Small intestine (tissue), 7 donors: Measurements from ENCODE around the gene HRH2. TPM values are rescaled to one million over a fixed set of nuclear protein-coding genes. Genes with fewer than 3 reads are reported as not detected.
"Not testable (repeated sequence)": the region's sequence is repeated elsewhere in the genome, so short reads cannot be mapped to it uniquely, and the experiment has no call there.

ENCODE experiments used
- DNase-seq, 2 donors: peaks; one replicate each; pipeline versions ENCODE4 v3.0.0 to v3.0.0-alpha.2; 2013
- FAIRE-seq: peaks from 2 replicates; lab custom pipeline; 2012; peaks lifted over from hg19 to GRCh38; lab: Jason Lieb, UNC
- H3K27ac ChIP-seq, 3 donors: one replicate each; pipeline ENCODE4 v1.5.1; 2013; ENCODE audit warnings: low read length in 2 of 3, mild to moderate bottlenecking in 2 of 3, control low read depth in 1 of 3, inconsistent platforms in 1 of 3, low read depth in 1 of 3, moderate library complexity in 1 of 3
- H3K27me3 ChIP-seq, 3 donors: one replicate each; pipeline ENCODE4 v1.6.1; 2013; ENCODE audit warnings: low read length in 3 of 3, inconsistent platforms in 1 of 3; ENCODE audit not compliant: control insufficient read depth in 3 of 3, insufficient read depth in 3 of 3
- H3K36me3 ChIP-seq, 3 donors: one replicate each; pipeline ENCODE4 v1.6.1; 2013; ENCODE audit warnings: low read length in 3 of 3, inconsistent platforms in 1 of 3, low read depth in 1 of 3, mild to moderate bottlenecking in 1 of 3, moderate library complexity in 1 of 3; ENCODE audit not compliant: control insufficient read depth in 3 of 3, insufficient read depth in 2 of 3
- H3K4me1 ChIP-seq, 3 donors: one replicate each; pipeline ENCODE4 v1.6.1; 2013; ENCODE audit warnings: low read length in 2 of 3, inconsistent platforms in 1 of 3, low read depth in 1 of 3, mild to moderate bottlenecking in 1 of 3, moderate library complexity in 1 of 3; ENCODE audit not compliant: control insufficient read depth in 3 of 3, insufficient read depth in 2 of 3
- H3K4me3 ChIP-seq, 3 donors: one replicate each; pipeline ENCODE4 v1.5.1; 2013; ENCODE audit warnings: low read length in 3 of 3, control low read depth in 1 of 3, inconsistent platforms in 1 of 3, low read depth in 1 of 3, mild to moderate bottlenecking in 1 of 3, moderate library complexity in 1 of 3
- H3K9me3 ChIP-seq, 2 donors: one replicate each; pipeline ENCODE4 v1.6.1; 2013; ENCODE audit warnings: low read depth in 1 of 2, low read length in 1 of 2; ENCODE audit not compliant: control insufficient read depth in 2 of 2, insufficient read depth in 1 of 2
- WGBS, 3 donors: extraction: QIAGEN DNeasy Blood & Tissue Kit; methylation state at CpG; one replicate each; pipeline ENCODE4 v1.1.7; 2013; 5-methylcytosine and 5-hydroxymethylcytosine counted together
- polyA plus RNA-seq, 4 donors: library from polyadenylated mRNA; stranded (reverse) in 3 of 4; unstranded in 1 of 4; fragments of 200-250 nt in 3 of 4; fragments of 120-200 nt in 1 of 4; gene quantifications; one replicate each; pipeline versions ENCODE4 v1.2.1 to v1.2.3, GENCODE V29; 2013
- donor health status: healthy with polysubstance abuse.
- donor health status: control.
- donor health status: control.
- donor health status: Bipolar disorder and iron deficiency.
- donor health status: healthy.

Gene HRH2
- polyA plus RNA-seq, 4 donors = 3.3 to 7.2 (median 6.4) TPM

- whole genome bisulfite sequencing, 3 donors = 68 to 87% (median 85%) methylated on average over 1 of the region's 1 CpG
- no peak for FAIRE-seq
- Histone ChIP-seq H3K9me3 (peaks cover 0 to 5% of the 10 kb centered on the region in 2 donors), H3K4me3 (no peak overlapping the region), H3K27me3 (peaks cover 0 to 3% (median 0%) of the 10 kb centered on the region in 3 donors), H3K4me1 (no peaks in the 10 kb centered on the region), H3K27ac (no peak overlapping the region), H3K36me3 (no peaks in the 10 kb centered on the region)
- DNase-seq = no peak
Measured at GRCh38 chr5:175629793-175630192, 28.1 kb upstream of the HRH2 start.

GRCh38 chr5:175635854-175636584 is 21.9 kb upstream of the HRH2 start:
- no peaks in the 10 kb centered on the region for H3K36me3 ChIP-seq
- peaks cover 0 to 6% (median 5%) of the 10 kb centered on the region in 3 donors for H3K27me3 ChIP-seq
- WGBS, 3 donors = 78 to 82% (median 79%) methylated on average over 7 of the region's 7 CpGs
- DNase-seq = no peak
- H3K9me3 ChIP-seq = no peaks in the 10 kb centered on the region
- no peaks in the 10 kb centered on the region for H3K4me1 ChIP-seq
- H3K4me3 ChIP-seq = no peak overlapping the region
- no peak for FAIRE-seq
- no peak overlapping the region for H3K27ac ChIP-seq

- no peak for DNase-seq
- peaks cover 0 to 6% (median 5%) of the 10 kb centered on the region in 3 donors for H3K27me3 ChIP-seq
- H3K4me3 ChIP-seq = no peak overlapping the region
- H3K4me1 ChIP-seq = no peaks in the 10 kb centered on the region
- no peaks in the 10 kb centered on the region for H3K9me3 ChIP-seq
- no peak for FAIRE-seq
- no peak overlapping the region for H3K27ac ChIP-seq
- WGBS, 3 donors = 76 to 88% (median 81%) methylated on average over 6 of the region's 6 CpGs
- no peaks in the 10 kb centered on the region for H3K36me3 ChIP-seq
Measured at GRCh38 chr5:175638305-175638704, 19.6 kb upstream of the HRH2 start.

- Histone ChIP-seq H3K27me3 (peaks cover 0 to 6% (median 2%) of the 10 kb centered on the region in 3 donors), H3K27ac (no peak overlapping the region), H3K4me3 (no peak overlapping the region), H3K9me3 (no peaks in the 10 kb centered on the region), H3K36me3 (no peaks in the 10 kb centered on the region), H3K4me1 (no peaks in the 10 kb centered on the region)
- WGBS, 3 donors = 54 to 65% (median 57%) methylated on average over 9 of the region's 9 CpGs
- DNase-seq = no peak
- FAIRE-seq = no peak
Measured at GRCh38 chr5:175640106-175640775, 17.6 kb upstream of the HRH2 start.

- DNase-seq (no peak), FAIRE-seq (no peak)
- peaks cover 0 to 4% (median 0%) of the 10 kb centered on the region in 3 donors for H3K4me1 ChIP-seq
- H3K27me3 ChIP-seq = peaks cover 0 to 6% (median 2%) of the 10 kb centered on the region in 3 donors
- peaks cover 0 to 7% of the 10 kb centered on the region in 2 donors for H3K9me3 ChIP-seq
- H3K4me3 ChIP-seq = no peak overlapping the region
- WGBS, 3 donors = 87 to 95% (median 90%) methylated on average over 4 of the region's 4 CpGs
- H3K27ac ChIP-seq = no peak overlapping the region
- no peaks in the 10 kb centered on the region for H3K36me3 ChIP-seq
Measured at GRCh38 chr5:175642998-175643397, 14.9 kb upstream of the HRH2 start.

GRCh38 chr5:175646251-175646650 is 11.6 kb upstream of the HRH2 start:
- FAIRE-seq = no peak
- WGBS, 3 donors = 24 to 63% (median 32%) methylated on average over 3 of the region's 3 CpGs

GRCh38 chr5:175649967-175650366 is 7.9 kb upstream of the HRH2 start:
- Histone ChIP-seq H3K27ac (no peak overlapping the region), H3K4me1 (peaks cover 0 to 8% (median 0%) of the 10 kb centered on the region in 3 donors), H3K27me3 (no peaks in the 10 kb centered on the region), H3K9me3 (peaks cover 0 to 20% of the 10 kb centered on the region in 2 donors), H3K4me3 (no peak overlapping the region), H3K36me3 (no peaks in the 10 kb centered on the region)
- FAIRE-seq = no peak
- WGBS, 3 donors = 95 to 100% (median 96%) methylated on average over 1 of the region's 1 CpG
- no peak for DNase-seq

More at GRCh38 chr5:175646251-175646650, 11.6 kb upstream of the HRH2 start:
- Histone ChIP-seq H3K4me3 (no peak overlapping the region), H3K4me1 (peaks cover 0 to 4% (median 0%) of the 10 kb centered on the region in 3 donors), H3K36me3 (no peaks in the 10 kb centered on the region), H3K27ac (no peak overlapping the region), H3K27me3 (no peaks in the 10 kb centered on the region), H3K9me3 (peaks cover 0 to 20% of the 10 kb centered on the region in 2 donors)
- peak; percentile 46 to 75 for DNase-seq

- not testable (repeated sequence) for H3K27ac ChIP-seq, H3K4me3 ChIP-seq, H3K27me3 ChIP-seq, H3K36me3 ChIP-seq, FAIRE-seq
- H3K9me3 ChIP-seq = peaks cover 0 to 20% of the 10 kb centered on the region in 2 donors
- peaks cover 0 to 12% (median 0%) of the 10 kb centered on the region in 3 donors for H3K4me1 ChIP-seq
- DNase-seq = peak in 1 of 2 donors; percentile 55
Measured at GRCh38 chr5:175650430-175651205, 7.3 kb upstream of the HRH2 start.
